ENCODE measurements around the gene MRFAP1L1.

- no peak for TF ChIP-seq CTCF (conservative IDR thresholded peaks at IDR 0.05; ENCODE audit: low read depth in 2 of 2)
- no peak for TF ChIP-seq NANOG (IDR thresholded peaks at IDR 0.05; ENCODE audit: borderline replicate concordance)
- no peak for TF ChIP-seq REST (IDR thresholded peaks at IDR 0.05; ENCODE audit: unreplicated experiment)
- no peak for TF ChIP-seq POLR2AphosphoS5 (IDR thresholded peaks at IDR 0.05; ENCODE audit: low read depth)
- no peak for TF ChIP-seq EZH2 (IDR thresholded peaks at IDR 0.05; ENCODE audit: low read depth, unreplicated experiment)
- no peak for TF ChIP-seq ETS1 (IDR thresholded peaks at IDR 0.05)
- TF ChIP-seq CREB1 (CRISPR knock-in tag; IDR thresholded peaks at IDR 0.05; ENCODE audit: low read depth), result no peak
- no peak for TF ChIP-seq STAT1 (IDR thresholded peaks at IDR 0.05; ENCODE audit: unreplicated experiment)
- TF ChIP-seq ZNF462 (CRISPR knock-in tag; IDR thresholded peaks at IDR 0.05), result no peak
- TF ChIP-seq JUNB (IDR thresholded peaks at IDR 0.05; ENCODE audit: unreplicated experiment), result no peak
Observed at GRCh38 chr4:6749340-6750171, 39.9 kb upstream of the MRFAP1L1 start.
